GM21515 (cell line): ENCODE data around the gene LLGL2.
"Not testable (repeated sequence)": the region's sequence is repeated elsewhere in the genome, so short reads cannot be mapped to it uniquely, and the experiment has no call there.

ENCODE experiments used
- ATAC-seq: cut with Tn5 transposase; IDR thresholded peaks from one replicate; pipeline ENCODE4 v1.9.1; 2021; ENCODE audit not compliant: unreplicated experiment

The LLGL2 gene, protein sequence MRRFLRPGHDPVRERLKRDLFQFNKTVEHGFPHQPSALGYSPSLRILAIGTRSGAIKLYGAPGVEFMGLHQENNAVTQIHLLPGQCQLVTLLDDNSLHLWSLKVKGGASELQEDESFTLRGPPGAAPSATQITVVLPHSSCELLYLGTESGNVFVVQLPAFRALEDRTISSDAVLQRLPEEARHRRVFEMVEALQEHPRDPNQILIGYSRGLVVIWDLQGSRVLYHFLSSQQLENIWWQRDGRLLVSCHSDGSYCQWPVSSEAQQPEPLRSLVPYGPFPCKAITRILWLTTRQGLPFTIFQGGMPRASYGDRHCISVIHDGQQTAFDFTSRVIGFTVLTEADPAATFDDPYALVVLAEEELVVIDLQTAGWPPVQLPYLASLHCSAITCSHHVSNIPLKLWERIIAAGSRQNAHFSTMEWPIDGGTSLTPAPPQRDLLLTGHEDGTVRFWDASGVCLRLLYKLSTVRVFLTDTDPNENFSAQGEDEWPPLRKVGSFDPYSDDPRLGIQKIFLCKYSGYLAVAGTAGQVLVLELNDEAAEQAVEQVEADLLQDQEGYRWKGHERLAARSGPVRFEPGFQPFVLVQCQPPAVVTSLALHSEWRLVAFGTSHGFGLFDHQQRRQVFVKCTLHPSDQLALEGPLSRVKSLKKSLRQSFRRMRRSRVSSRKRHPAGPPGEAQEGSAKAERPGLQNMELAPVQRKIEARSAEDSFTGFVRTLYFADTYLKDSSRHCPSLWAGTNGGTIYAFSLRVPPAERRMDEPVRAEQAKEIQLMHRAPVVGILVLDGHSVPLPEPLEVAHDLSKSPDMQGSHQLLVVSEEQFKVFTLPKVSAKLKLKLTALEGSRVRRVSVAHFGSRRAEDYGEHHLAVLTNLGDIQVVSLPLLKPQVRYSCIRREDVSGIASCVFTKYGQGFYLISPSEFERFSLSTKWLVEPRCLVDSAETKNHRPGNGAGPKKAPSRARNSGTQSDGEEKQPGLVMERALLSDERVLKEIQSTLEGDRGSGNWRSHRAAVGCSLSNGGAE

DNA sequence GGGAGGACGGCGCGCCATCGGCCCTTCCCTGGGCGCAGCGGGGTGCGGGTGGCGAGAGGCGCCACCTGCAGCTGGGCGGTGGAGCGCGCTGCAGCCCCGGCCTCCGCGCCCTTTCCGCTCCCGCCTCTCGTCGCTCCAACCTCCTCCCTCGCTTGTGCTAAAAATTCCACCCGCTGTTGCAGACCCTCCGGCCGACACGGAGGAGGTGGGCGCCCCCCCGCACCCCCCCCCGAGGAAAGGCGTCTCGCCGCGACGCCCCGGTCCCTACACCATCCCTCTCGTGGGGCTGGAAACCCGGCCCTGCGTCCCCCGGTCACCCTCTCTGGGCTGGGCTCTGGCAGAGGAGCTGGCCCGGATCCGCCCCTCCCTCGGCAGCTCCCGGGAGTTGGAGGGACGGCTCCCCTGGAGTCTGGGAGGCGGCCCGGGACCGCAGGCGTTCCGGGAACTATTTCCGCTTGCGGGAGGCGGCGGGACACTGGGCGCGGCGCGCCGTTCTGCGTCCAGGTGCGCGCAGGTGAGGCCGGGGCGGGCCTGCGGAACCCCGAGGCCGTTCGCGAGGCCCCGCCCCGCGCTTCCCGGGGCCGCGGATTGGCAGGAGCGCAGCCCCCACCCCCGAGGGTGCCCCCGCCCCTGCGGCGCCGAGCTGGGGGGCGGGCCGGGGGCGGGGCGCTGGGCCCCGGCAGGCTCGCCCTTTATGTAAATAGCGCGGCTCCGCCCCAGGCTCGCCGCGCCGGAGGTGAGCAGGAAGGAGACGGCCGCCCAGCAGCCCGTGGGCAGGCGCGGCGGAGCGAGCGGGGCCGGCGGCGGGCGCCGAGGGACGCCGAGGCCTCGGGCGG lies at the start of gene LLGL2:
LLGL2 (plus strand) TSS at position 728 of the 836 bp plus-strand sequence. CDS start 17,730 bp downstream, outside the sequence.
- ATAC-seq, result peak; percentile 68

DNA sequence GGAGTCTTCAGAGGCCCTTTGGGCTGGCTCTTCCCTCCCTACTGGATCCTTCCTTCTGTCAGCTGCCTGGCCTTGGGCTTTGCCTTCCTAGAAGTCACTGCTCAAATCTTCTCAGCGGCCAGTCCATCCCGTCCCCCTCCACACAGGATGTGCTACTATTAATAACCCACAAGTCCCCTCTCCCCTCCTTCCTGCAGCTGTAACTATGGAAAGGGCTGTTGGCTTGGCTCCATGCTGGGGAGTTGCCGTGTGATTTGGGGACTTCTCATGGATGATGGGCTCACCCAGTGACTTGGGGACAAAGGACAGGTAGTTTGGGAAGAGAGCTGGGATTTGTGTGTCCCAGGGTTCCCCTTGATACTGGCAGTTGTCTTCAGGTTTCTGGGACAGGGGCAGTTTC lies 49.6 kb upstream of the LLGL2 start:
- ATAC-seq, result no peak

DNA sequence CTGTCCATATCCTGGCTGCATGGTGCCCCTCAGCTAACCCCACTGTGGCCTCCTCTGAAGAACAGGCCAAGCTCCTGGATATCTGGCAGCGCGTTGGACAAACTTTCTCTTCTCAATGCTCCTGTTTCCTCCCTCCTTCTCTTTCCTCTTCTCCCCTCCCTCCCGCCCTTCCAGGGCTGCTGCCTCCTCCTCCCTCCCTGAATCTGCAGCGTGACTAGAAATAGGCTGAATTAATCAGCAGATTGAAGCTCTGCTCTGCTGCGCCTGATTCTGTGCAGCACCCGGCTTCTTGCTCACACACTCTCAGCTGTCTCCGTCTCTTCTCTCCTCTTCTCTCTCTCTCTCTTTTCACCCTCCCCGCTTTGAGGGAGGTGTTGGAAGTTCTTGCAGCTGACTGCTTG lies 49.2 kb upstream of the LLGL2 start:
- no peak for ATAC-seq

DNA sequence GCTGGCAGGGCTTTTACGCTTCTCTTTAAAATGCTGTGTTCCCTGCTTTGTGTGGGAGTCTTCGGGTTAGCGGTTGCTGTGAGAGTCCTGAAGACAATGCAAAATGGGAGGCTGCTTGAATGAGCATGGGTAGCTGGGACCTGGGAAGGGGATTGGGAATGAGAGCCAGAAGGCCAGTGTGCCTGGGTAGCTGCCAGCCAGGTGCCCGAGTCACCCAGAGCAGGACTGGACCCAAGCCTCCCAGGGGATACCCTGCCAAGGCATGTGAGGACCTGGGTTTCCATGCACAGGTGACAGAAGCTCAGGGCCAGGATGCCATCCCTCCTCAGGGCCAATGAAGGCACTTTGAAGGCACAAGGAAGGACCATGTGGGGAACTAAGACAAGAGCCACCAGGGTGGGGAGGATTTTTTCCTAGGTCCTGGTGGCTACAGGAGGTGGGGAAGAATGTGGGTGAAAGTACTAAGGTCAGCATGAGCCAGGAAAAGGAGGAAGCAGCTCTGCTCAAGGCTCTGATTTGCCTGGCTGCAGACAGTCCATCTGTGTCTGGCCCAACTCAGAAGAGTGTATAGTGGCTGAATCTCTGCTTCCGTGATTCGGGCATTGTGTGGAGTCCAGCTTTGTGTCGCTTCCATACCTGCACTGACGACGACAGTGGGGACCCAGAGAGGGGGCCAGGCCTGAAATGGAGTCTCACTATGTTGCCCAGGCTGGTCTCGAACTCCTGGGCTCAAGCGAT lies 48.6 kb upstream of the LLGL2 start:
- ATAC-seq, result no peak

DNA sequence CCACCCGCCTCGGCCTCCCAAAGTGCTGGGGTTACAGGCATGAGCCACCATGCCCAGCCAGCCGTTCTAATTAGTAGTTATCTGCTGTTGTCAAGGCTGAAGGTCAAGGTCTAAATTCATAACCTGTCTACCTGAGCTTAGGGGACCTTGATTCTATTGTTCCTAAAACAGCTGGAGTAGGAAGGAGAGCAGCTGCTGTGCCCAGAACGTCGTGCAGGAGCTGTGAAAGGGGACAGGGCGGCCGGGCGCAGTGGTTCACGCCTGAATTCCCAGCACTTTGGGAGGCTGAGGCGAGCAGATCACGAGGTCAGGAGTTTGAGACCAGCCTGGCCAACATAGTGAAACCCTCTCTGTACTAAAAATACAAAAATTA lies 48.0 kb upstream of the LLGL2 start:
- ATAC-seq, result not testable (repeated sequence)

DNA sequence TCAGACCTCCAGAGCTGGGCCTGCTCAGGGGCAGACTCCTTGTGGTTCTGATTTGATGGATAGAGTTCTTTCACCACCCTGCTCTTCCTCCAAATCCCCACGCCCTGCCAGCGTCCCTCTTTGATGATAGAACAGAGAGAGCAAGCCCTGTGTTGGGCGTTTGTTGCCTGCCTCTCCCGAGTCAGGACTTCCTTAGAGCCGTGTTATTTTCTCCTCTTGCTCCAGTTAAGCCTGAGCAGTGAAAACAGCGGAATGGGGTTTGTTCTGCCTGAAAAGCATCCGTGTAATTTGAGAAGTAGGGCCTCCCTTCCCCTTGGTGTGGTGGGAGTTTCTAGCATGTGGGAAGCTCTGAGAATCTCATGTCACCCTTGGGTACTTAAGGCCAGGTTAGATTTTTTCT lies 47.0 kb upstream of the LLGL2 start:
- no peak for ATAC-seq

DNA sequence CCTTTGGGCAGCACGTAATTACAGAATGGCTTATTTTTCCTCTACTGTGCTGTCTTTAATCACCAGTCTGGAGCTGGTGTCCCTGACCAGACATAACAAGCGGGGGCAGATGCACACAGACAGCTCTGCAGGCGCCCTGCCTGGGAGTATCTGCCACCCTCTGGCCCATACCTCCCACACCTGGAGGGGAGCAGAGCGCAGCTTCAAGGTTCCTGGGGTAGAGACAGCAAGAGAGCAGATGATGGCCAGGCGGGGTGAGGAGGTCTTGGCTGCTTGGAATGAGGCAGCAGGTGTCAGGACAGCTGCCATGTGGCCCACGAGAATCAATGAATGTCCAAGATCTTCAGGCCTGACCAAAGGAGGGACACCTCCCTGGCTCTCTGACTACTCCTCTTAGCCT lies 45.2 kb upstream of the LLGL2 start:
- ATAC-seq, result no peak

DNA sequence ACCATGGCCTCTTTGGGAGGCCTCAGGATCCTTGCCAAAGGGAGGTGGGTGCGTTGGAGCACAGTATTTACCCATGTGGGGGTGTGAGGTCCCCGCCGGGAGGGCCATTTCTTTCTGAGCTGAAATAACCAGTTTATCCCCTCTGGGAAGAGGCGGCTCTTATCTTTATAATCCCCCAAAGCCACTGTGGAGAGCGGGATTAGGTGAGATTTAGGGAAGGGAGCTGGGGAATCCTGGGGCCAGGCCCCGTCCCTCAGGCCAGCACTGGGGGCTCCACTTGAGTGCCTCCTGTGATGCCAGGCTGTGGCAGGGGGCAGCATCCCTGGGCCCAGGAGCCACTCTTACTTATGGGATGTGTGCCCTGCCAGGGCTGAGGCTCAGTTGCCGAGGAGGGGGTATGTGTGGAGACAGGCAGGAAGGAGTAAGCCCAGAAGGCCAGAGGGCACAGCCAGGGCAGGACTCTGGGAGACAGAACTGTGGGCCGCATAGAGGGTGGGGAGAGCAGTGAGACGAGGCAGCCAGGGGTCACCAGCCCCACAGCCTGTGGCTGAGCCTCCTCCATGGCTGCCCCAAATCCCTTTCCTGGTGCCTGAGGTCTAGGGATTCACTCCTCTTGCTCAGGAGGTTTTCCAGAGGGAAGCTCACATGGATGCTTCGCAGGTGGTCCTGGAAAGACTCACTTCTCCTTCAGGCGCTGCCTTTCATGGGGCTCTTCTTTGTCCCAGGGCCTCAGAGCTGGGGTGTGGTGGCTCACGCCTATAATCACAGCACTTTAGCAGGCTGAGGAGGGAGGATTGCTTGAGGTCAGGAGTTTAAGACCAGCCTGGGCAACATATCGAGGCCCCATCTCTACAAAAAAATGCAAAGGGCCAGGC lies 44.1 kb upstream of the LLGL2 start:
- no peak for ATAC-seq

DNA sequence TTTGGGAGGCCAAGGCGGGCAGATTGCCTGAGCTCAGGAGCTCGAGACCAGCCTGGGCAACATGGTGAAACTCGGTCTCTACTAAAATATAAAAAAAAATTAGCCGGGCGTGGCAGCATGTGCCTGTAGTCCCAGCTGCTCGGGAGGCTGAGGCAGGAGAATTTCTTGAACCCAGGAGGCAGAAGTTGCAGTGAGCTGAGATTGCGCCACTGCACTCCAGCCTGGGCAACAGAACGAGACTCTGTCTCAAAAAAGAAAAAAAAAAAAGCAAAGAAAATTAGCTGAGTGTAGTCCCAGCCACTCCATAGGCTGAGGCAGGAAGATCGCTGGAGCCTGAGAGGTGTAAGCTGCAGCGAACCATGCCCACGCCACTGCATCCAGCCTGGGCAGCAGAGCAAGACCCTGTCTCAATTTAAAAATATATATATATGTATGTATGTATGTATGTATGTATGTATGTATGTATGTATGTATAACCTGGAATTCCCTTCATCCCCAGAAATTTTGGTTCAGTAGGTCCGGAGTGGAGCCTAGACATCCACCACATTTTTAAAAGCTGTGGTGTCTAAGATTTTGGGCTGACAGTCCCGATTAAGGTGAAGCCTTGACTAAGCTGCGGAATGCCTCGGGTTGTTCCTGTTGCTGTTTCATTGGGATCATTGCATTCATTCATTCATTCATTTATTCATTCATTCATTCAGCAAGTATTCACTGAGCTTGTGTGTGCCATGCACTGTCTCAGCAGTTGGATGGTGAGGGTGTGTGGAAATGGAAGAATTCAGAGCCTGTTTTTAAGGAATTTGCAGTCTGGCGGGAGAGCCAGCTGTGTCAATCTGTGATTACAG lies 43.2 kb upstream of the LLGL2 start:
- no peak for ATAC-seq

DNA sequence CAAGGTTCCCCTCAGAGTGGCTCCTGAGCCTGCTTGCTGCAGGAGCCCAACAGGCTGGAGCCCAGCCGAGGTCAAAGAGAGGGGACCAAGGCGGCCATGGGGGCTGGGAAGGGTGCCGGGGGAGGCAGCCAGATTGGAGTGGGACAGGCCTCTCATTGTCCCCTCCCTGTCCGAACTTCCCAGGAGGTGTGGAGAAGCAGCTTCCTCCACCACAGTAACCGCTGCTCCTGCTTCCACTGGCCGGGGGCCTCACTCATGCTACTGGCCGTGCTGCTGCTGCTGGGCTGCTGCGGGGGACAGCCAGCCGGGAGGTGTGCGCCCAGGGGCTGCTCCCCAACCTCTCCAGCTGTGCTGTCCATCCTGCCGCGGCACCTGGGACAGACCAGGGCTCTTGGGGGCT lies 39.8 kb upstream of the LLGL2 start:
- no peak for ATAC-seq

DNA sequence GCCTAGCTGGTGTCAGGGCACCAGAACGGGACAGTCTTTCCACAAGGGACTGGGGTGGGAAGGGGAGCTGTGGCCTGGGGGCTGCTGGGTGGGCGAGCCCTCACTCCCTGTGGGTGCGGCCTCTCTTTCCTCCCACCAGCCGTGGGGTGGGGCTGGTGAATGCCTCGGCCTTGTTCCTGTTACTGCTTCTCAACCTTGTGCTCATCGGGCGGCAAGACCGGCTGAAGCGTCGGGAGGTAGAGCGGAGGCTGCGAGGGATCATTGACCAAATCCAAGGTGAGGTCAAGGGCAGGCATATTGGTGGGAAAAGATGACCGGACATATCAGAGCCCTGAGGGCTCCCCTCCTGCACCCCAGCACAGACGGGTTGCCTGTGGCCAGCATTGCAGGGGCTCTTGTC lies 39.3 kb upstream of the LLGL2 start:
- no peak for ATAC-seq

DNA sequence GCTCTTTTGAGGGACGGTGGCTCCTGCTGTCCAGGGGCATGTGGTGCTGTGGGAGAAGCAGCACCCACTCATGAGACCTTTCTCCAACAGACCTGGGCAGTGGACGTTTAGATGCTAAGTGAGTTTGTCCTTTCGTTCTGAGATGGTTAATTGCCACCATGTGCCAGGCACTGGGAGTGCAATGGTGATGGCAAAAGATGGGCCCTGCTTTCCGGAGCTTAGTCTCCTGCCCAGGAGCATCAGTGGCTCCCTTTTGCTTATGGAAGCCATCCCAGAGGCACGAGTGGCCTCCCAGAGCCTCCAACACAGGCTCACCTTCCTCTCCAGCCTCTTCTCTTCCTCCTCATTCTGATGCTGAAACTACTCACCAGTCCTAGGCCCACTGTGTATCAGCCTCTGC lies 38.5 kb upstream of the LLGL2 start:
- no peak for ATAC-seq

DNA sequence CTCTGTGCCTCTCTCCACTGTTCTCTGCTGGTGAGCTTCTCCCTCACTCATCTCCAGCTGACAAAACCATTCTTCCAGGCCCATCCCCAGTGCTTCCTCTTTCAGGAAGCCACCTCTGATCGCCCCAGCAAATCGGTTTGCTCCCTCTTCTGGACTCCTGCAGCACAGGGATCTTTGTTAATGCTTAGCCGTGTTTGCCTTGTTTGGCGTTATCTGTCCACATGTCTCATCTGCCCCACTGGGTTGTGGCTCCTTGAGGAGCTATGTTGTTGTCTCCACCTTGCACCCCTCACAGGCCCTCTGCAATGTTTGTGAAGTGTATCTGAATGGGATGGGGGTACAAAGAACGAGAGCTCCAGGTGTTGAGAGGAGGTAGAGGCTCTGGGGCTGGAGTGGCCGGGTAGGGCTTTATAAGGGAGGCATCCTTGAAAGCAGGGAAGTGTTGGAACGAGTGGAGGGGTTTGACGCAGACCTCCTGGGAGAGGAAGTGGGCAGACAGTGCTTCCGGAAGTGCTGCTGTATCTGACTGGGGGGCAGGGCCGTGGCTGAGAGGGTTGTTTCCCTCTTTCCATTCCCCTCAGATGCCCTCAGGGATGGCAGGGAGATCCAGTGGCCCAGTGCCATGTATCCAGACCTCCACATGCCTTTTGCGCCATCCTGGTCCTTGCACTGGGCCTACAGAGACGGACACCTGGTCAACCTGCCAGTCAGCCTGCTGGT lies 38.0 kb upstream of the LLGL2 start:
- ATAC-seq, result no peak

DNA sequence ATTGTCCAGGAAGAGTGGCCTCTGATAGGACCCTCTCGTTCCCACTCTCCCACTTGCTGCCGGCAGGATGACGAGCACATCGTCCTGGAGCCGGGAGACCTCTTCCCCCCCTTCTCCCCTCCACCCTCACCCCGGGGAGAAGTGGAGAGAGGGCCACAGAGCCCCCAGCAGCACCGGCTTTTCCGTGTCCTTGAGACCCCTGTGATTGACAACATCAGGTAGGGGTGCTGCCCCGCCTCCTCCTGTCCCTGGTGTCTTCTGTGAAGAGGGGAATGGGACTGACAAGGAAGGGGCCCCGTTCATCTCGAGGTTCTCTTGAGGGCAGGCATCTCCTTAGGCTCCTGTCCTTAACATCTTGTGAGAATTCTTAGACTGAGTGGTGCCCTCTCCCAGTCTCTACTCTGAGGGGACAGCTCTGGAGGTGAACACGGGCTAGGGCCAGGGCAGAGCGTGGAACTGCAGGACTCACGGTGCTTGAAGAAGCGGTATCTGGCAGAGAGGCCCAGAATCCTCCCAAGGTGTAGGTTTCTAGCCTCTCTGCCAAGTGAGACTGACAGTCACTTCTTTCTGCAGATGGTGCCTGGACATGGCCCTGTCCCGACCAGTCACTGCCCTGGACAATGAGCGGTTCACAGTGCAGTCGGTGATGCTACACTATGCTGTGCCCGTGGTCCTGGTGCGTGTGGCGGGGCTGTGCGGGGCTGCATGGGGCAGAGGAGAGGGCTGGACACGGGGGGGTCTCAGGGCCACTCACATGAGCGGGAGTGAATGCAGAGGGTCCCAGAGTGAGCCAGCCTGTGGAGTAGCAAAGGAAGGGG lies 36.6 kb upstream of the LLGL2 start:
- ATAC-seq, result no peak

DNA sequence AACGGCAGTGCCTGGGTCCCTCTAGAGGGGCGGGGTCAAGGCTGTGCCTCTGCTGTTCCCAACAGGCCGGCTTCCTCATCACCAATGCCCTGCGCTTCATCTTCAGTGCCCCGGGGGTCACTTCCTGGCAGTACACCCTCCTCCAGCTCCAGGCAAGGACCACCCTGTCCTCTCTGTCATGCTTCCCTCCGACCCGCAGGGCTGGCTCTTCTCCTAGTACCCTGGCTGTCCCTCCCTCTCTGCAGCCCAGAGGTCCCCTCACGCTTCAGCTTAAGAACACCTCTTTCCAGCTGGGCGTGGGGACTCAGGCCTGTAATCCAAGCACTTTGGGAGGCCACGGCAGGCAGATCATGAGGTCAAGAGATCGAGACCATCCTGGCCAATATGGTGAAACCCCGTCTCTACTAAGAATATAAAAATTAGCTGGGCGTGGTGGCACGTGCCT lies 36.0 kb upstream of the LLGL2 start:
- ATAC-seq, result no peak

DNA sequence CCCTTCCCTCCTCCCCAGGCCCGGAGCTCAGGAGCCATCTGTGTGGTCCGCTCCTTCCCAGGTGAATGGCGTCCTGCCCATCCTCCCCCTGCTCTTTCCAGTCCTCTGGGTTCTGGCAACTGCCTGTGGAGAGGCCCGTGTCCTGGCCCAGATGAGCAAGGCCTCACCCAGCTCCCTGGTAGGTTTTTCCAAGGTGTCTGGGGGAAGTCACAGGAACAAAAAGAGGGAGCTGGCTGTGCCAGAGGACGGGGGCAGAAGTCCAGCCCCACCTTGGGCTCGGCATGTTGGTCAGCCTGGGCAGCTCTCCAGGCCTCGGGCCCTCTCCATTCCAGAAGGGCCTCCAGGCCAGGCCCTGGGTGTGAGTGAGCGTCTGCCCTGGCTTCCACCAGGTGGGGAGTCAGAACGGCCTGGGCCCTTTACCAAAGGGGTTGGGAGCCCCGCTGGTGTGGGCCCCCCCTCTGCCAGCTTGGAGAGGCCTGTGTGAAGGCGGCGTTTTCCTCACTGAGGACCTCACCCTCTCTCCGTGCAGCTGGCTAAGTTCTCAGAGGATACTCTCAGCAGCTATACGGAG lies 35.2 kb upstream of the LLGL2 start:
- ATAC-seq, result no peak
